GM18951 (cell line): ENCODE results near the gene TRPM3.

Source experiments
- POLR2A ChIP-seq: IDR thresholded peaks from 4 replicates; pipeline ENCODE4 v1.6.1; 2011; ENCODE audit warnings: mild to moderate bottlenecking; ENCODE audit not compliant: insufficient read length, insufficient read depth; ENCODE audit errors: extremely low read depth
- in situ Hi-C: fragments of 300-500 bp; cut with MboI; formaldehyde crosslinking; loops from one replicate; pipeline ENCODE4 v1.12.0; 2022; ENCODE audit warnings: low sequenced_read_pairs, mixed read lengths, inconsistent platforms; ENCODE audit not compliant: unreplicated experiment

The TRPM3 gene

DNA sequence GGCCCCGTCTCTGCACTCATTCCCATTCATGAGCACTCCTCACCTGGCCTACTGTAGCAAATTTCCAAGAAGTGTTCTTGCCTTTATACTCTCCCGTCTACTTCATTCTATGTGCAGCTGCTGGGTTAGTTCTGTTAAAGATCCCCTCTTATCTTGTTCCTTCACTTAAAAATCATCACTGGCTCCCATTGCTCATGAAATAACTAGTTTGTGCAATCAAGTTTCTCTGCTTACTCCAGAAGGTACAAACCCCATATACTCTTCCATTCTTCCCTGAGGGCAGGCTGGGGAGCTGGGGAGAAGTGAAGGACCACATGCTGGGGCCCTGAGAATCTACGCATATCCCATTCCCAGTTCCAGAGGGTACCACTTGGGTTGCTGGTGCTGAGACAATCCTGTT lies 622.6 kb downstream of the TRPM3 start:
- TF ChIP-seq POLR2A = no peak
- in situ Hi-C loops = no loop called here

- TF ChIP-seq POLR2A = no peak
- in situ Hi-C loops = no loop called here
These were observed 625.2 kb downstream of the TRPM3 start for GRCh38 chr9:70496244-70496643.

- in situ Hi-C loops = no loop called here
- no peak for TF ChIP-seq POLR2A
These were observed 625.9 kb downstream of the TRPM3 start for GRCh38 chr9:70495514-70495913.

DNA sequence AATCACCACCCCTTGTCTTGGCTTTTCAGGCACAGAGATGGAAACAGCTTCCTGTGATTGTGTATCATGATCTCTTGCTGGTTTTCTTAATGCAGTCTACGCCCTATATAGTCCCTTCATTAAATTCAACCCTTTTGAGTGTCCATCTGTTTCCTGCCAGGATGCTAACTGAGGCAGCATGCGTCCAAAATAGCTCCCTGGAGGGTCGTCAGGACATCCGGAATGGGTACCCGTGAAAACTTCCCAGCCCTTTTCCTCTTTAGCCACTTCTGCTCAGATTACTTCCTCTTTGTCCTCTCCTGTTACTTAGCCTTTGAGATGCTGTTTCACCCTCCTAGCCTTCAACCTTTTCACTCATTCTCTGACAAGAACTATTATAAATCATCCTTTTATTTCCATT lies 627.2 kb downstream of the TRPM3 start:
- no peak for TF ChIP-seq POLR2A
- in situ Hi-C loops = no loop called here

DNA sequence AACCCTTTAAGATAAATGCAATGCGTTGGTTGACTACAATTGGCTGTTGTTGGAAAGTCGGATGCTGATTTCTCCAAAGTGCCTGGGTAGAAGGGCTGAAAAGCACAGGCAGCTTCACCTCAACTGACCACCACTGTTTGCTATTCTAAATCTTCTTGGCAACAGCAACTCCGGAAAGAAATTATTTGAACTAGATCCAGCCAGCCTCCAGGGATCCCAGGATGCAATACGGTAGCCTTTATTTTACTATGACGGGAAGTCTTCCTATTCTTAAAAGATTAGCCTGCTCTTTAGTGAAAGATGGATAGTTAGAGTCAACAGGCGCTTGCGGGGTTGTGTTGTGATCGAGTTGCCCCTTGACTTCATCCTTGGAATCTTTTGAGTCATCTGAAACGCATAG lies 628.4 kb downstream of the TRPM3 start:
- in situ Hi-C loops = no loop called here
- TF ChIP-seq POLR2A = no peak

DNA sequence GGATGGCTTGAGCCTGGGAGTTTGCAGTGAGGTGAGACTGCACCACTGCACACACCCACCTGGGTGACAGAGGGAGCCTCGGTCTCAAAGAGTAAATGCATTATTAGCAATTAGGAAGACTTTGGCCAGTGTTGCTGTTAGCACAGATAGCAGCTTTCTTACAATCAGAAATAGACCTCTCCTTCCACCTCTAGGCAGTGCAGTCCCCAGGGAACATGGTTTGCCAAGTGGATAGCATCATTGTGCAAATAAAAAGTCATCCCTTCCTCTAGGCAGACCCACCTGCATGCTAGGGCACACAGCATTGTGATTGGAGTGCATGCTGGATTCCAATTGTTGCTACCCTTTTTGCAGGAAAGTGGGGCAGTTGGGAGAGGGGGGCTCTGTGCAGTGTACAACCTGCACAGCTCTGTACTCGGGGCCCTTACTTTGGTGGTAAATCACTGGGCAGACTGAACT lies 629.1 kb downstream of the TRPM3 start:
- no peak for TF ChIP-seq POLR2A
- in situ Hi-C loops = no loop called here

DNA sequence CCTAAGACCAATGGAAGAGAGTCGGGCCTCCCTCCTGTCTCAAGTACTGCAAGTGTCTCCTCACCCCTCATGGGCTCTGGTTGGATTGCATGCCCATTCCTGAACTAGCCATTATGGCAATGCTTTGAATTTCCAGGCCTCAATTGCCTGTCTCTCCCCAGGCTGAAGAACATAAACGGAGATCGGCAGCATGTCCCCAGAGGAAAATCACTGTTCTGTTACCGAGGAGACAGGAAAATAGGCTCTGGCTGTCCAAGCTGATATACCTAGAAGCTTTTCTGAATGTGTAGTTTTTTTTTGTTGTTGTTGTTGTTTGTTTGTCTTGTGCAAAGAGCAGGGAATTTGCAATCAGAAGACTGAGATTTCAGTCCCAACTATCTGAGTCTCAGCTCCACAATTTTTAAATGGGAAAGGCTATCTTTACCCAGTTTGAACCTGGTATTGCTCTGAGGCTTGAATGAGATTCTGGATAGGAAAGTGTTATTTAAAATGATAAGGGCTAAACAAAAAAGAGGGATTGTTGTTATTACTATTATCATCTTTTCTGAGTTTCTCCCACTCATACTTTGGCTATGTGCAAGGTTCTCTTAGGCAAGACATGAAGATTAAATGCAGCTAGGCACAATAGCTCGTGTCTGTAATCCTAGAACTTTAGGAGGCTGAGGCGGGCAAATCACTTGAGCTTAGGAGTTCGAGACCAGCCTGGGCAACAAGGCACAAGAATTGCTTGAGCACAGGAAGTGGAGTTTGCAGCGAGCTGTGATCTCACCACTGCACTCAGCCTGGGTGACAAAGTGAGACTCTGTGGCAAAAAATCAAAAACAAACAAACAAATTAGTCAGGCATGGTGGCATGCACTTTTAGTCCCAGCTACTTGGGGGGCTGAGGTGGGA lies 629.7 kb downstream of the TRPM3 start:
- in situ Hi-C loops = no loop called here
- TF ChIP-seq POLR2A = no peak

DNA sequence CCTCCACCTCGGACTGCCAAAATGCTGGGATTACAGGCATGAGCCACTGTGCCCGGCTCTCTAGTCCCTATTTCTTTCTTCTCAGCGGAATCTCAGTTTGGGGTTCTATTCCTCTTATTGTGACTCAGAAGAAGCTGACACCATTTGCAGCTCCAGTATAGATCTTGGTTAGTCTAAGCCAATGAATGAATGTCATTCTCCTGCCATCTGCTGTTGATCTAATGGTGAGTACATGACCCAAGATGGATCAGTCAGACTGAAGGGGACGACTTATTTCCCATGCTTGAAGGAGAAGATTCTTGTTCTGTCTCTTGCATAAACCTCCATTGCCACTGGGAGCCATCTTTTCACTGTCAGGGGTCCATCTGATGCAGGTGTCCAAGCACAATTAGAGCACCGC lies 630.9 kb downstream of the TRPM3 start:
- no peak for TF ChIP-seq POLR2A
- in situ Hi-C loops = no loop called here

DNA sequence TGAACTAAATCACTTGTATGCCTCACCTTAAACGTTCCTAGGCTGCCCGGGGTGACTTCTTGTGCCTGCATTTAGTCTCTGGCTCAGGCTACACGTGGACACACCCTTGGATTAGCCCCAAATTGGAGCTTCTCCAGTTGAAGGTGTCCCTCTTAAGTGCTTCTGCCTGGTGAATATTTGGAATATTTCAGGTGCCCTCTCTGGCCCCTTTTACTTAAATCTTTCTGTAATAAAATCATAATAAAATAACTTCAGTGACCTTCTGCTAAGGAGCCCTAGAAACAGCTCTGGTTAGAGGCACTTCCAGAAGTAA lies 632.7 kb downstream of the TRPM3 start:
- in situ Hi-C loops = loop anchor here (10.0 kb wide), 1 partner anchor 96 kb away; no protein-coding TSS in a partner anchor
- TF ChIP-seq POLR2A = no peak

DNA sequence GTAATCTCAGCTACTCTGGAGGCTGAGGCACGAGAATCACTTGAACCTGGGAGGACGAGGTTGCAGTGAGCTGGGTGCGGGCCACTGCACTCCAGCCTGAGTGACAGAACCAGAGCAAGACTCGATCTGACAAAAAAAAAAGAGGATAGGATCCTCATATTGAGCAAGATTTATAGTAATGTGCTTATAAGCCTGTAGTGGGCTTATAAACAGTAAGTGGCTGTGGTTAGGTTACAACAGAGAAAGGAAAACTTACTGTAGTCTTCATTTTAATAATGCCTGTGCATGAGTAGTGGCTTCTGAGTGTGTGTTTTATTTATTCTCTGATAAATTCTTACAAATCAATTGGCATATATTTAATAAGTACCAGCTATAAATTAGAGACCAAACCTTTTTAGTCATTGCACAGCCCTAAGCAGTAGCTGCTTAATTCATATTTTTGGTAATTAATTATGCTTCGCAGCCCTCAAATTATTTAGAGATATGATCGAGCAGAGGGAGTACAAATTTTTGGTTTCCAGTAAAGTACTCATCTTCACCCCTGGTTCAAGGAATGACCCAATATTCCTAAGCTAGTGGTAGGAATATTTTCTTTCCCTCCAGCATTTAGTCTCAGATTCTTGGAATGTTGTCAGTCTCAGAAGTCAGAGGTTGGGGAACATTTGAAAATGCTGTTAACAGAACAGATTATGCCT lies 633.2 kb downstream of the TRPM3 start:
- TF ChIP-seq POLR2A = no peak
- in situ Hi-C loops = loop anchor here (10.0 kb wide), 1 partner anchor 97 kb away; no protein-coding TSS in a partner anchor

DNA sequence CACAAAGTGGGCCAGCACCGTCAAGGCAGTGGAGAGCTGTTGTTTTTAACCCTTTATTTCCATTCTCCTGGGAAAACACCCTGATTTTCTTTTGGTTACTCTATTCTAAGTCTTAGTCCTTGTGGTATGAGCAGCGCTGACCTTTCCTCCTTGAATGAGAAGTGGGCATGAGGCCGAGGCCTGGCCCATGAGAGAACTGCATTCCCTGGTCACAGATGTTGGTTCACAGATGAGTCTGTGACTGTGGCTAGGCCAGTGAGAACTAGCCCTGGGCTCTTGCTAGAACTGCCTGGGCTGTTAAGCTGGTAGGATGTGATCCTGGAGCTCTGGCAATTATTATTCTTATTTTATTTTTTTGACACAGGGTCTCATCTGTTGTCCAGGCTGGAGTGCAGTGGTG lies 635.3 kb downstream of the TRPM3 start:
- in situ Hi-C loops = loop anchor here (10.0 kb wide), 1 partner anchor 99 kb away; no protein-coding TSS in a partner anchor
- no peak for TF ChIP-seq POLR2A

DNA sequence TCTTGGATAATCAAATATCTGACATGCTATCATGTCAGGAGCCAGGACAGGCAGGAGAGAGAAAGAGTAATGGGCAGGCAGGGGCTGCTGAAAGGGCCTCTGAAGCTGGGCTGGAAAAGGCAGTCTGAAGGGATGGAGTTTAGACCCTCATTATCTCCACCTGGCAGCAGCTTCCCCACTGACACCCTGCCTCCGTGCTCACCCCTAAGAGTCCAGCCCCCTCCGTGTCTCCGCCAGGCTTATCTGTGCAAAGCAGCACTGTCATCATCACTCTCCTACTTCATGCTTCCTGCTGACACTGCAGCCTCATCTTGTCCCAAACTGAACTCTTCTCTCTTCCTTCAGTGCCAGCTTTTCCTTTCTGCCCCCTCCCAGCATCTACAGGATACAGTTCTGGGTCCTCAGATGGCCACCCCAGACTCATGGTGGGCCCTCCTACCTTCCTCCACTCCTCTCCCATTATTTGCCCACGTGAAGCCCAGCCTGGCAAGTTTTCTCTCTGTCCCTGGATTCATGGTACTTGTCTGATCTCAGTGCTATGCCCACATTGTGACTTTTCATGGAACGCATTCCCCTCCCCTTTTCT lies 636.1 kb downstream of the TRPM3 start:
- in situ Hi-C loops = loop anchor here (10.0 kb wide), 1 partner anchor 99 kb away; no protein-coding TSS in a partner anchor
- no peak for TF ChIP-seq POLR2A

DNA sequence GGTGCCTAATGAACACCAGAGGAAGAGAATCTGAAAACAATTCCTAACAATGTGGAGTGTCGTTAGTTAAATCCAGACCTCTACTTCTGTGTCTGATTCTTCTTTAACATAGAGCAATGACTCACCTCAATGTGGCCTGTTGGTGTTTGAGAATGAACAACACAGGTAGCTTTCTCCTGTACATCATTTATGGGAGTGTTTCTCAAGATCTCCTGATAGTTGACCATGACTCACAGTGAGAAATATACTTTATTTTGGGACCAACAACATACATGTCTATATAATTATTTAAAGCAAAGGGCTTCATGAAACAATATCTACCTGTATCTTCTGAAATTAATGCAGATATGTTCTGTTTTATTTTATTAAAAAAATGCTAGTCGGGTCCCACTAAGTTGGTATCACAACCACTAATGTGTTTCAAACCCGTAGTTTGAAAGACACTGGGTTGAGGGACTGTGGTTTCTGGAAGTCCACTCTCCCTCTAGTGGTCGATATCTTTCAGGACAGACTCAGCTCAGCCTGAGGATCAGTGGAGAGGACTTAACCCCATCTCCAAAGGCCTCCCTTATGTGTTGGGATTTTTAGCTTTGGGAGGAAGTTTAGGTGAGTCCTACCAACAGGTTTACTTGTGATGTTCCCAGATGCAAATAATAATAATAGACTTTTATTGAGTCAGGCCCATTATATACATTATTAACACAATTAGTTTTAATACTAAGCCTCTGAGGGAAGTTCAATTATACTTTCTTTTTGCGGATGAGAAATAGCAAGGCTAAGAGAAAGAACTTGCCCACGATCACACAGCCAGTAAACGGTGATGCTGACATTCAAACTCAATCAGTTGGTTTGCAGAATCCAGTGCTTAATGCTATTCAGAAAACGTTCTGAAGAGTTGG lies 636.9 kb downstream of the TRPM3 start:
- in situ Hi-C loops = loop anchor here (10.0 kb wide), 1 partner anchor 100 kb away; no protein-coding TSS in a partner anchor
- TF ChIP-seq POLR2A = no peak

- in situ Hi-C loops = loop anchor here (10.0 kb wide), 1 partner anchor 103 kb away; no protein-coding TSS in a partner anchor
- no peak for TF ChIP-seq POLR2A
These were observed 640.0 kb downstream of the TRPM3 start for GRCh38 chr9:70481471-70481870.
